HepG2 (cell line): Measurements from ENCODE around the gene PPP1R18. TPM values are rescaled to one million over a fixed set of nuclear protein-coding genes. Genes with fewer than 3 reads are reported as not detected.

Experiments used
- AGO1 ChIP-seq: fragments of 200-400 bp; formaldehyde crosslinking; IDR thresholded peaks from 2 replicates; pipeline ENCODE4 v1.6.1; 2017; ENCODE audit warnings: mild to moderate bottlenecking, low read depth, low read length, moderate library complexity; ENCODE audit not compliant: poor library complexity, severe bottlenecking
- ARID3A ChIP-seq: IDR thresholded peaks from 2 replicates; pipeline ENCODE4 v1.6.1; 2012; ENCODE audit warnings: low read depth, low read length, improper control_type of control experiment
- GABPB1 ChIP-seq: IDR thresholded peaks from 2 replicates; pipeline ENCODE4 v1.6.1; 2016; ENCODE audit warnings: mild to moderate bottlenecking, missing genetic modification reagents, moderate library complexity, missing compliant biosample characterization
- MIER2 ChIP-seq: IDR thresholded peaks from 2 replicates; pipeline ENCODE4 v1.6.1; 2016; ENCODE audit warnings: missing biosample characterization, missing genetic modification reagents
- NFYB ChIP-seq: sonication (generic); formaldehyde crosslinking; IDR thresholded peaks from 2 replicates; pipeline ENCODE4 v1.4.0; 2020; ENCODE audit warnings: missing genetic modification reagents
- NR2C2 ChIP-seq: sonication (generic); formaldehyde crosslinking; IDR thresholded peaks from 2 replicates; pipeline ENCODE4 v1.4.0; 2020; ENCODE audit warnings: missing genetic modification reagents, mild to moderate bottlenecking, moderate library complexity, borderline replicate concordance
- RARG ChIP-seq: sonication (generic); formaldehyde crosslinking; IDR thresholded peaks from 2 replicates; pipeline ENCODE4 v1.4.0; 2020; ENCODE audit warnings: low read depth, mild to moderate bottlenecking, missing genetic modification reagents
- SALL2 ChIP-seq: sonication (generic); formaldehyde crosslinking; IDR thresholded peaks from 2 replicates; pipeline ENCODE4 v1.8.1; 2023; ENCODE audit warnings: mild to moderate bottlenecking, missing genetic modification reagents, inconsistent platforms
- ZFP91 ChIP-seq: sonication (generic); formaldehyde crosslinking; IDR thresholded peaks from 2 replicates; pipeline ENCODE4 v1.9.0; 2022; ENCODE audit warnings: missing genetic modification reagents, mild to moderate bottlenecking, borderline replicate concordance
- ZNF251 ChIP-seq: sonication (generic); formaldehyde crosslinking; IDR thresholded peaks from 2 replicates; pipeline ENCODE4 v1.9.0; 2021; ENCODE audit warnings: mild to moderate bottlenecking, missing genetic modification reagents
- ZNF275 ChIP-seq: sonication (generic); formaldehyde crosslinking; IDR thresholded peaks from 2 replicates; pipeline ENCODE4 v1.8.0; 2022; ENCODE audit warnings: missing genetic modification reagents, mild to moderate bottlenecking, inconsistent platforms, borderline replicate concordance
- ZNF557 ChIP-seq: sonication (generic); formaldehyde crosslinking; IDR thresholded peaks from 2 replicates; pipeline ENCODE4 v1.4.0; 2020; ENCODE audit warnings: missing genetic modification reagents
- ZNF766 ChIP-seq: sonication (generic); formaldehyde crosslinking; IDR thresholded peaks from 2 replicates; pipeline ENCODE4 v1.5.0; 2020; ENCODE audit warnings: missing genetic modification reagents, borderline replicate concordance
- ZNF891 ChIP-seq: sonication (generic); formaldehyde crosslinking; IDR thresholded peaks from 2 replicates; pipeline ENCODE4 v1.5.0; 2020; ENCODE audit warnings: mild to moderate bottlenecking, missing genetic modification reagents
- ZSCAN12 ChIP-seq: sonication (generic); formaldehyde crosslinking; IDR thresholded peaks from 2 replicates; pipeline ENCODE4 v1.9.0; 2021; ENCODE audit warnings: mild to moderate bottlenecking, missing genetic modification reagents
- polyA plus RNA-seq, 8 experiments: library from polyadenylated mRNA; depleted of rRNA in 3 of 8; stranded (reverse) in 7 of 8; unstranded in 1 of 8; fragments of >200 nt; fragmentation: Illumina TruSeq in 4 of 8; extraction: Trizol in 4 of 8; gene quantifications; 2 replicates each; pipeline versions ENCODE4 v1.2.1 to v1.2.3, GENCODE V29; 2011 to 2016; ENCODE audit warnings: low read depth in 4 of 8, missing spikeins in 1 of 8, mixed read lengths in 1 of 8; ENCODE audit not compliant: insufficient read depth in 1 of 8
- total RNA-seq, 5 experiments: library from RNA; depleted of rRNA; stranded (reverse); fragments of >200 nt; fragmentation: Illumina TruSeq; extraction: Trizol; gene quantifications; 2 replicates each; pipeline ENCODE4 v1.2.3, GENCODE V29; 2016; ENCODE audit warnings: low read depth in 1 of 5
- TF ChIP-seq, protein P1 (sequence below): sonication (generic); formaldehyde crosslinking; IDR thresholded peaks from 2 replicates; pipeline ENCODE4 v1.5.1; 2020; ENCODE audit warnings: mild to moderate bottlenecking, missing genetic modification reagents
- TF ChIP-seq, protein P2 (sequence below): sonication (generic); formaldehyde crosslinking; IDR thresholded peaks from 2 replicates; pipeline ENCODE4 v1.4.0; 2020; ENCODE audit warnings: missing genetic modification reagents, borderline replicate concordance

PPP1R18 gene
- total and polyA plus RNA-seq, 2 of the 13 experiments (the other 11 are each of a cell fraction or from before 2014, with no cell fraction given) = 4.9 to 9.2 TPM

DNA sequence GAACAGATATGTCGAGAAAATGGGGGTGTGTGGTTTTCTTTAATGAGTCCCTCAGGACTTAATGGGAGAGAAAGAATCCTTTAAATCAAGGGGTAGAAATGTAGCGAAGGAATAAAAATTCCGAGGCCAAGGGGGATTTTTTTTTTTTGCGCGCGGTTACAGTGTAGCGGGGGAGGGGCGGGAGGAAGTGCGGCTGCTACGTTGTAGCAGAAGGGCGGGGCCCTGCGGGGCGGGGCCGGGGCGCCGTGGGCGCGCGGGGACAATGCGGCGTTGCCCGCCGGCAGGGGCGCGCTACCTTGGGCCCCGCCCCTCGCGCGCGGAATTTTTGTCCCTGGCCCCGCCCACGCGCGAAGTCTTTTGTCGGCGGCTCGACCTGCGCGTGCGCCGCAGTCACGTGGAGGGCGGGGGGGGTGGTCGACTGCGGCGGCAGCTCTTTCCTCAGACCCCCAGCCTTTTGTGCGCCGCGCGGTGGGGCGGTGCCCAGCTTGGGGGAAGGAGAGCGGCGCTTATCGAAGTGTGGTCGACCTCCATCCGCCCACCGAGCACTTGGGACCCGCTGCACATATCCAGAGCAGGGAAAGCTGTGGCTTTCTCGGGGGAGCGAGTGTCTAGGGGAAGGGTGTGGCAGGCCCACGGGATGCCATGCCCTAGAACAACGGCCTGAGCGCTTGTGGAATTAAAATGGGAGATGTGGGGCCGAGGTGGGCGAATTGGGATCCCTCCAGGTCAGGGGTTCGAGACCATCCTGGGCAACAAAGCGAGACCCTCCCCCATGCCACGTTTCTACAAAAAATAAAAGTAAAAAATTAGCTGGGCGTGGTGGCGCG lies 35.0 kb upstream of the PPP1R18 start (continued):
- TF ChIP-seq, protein P1, sequence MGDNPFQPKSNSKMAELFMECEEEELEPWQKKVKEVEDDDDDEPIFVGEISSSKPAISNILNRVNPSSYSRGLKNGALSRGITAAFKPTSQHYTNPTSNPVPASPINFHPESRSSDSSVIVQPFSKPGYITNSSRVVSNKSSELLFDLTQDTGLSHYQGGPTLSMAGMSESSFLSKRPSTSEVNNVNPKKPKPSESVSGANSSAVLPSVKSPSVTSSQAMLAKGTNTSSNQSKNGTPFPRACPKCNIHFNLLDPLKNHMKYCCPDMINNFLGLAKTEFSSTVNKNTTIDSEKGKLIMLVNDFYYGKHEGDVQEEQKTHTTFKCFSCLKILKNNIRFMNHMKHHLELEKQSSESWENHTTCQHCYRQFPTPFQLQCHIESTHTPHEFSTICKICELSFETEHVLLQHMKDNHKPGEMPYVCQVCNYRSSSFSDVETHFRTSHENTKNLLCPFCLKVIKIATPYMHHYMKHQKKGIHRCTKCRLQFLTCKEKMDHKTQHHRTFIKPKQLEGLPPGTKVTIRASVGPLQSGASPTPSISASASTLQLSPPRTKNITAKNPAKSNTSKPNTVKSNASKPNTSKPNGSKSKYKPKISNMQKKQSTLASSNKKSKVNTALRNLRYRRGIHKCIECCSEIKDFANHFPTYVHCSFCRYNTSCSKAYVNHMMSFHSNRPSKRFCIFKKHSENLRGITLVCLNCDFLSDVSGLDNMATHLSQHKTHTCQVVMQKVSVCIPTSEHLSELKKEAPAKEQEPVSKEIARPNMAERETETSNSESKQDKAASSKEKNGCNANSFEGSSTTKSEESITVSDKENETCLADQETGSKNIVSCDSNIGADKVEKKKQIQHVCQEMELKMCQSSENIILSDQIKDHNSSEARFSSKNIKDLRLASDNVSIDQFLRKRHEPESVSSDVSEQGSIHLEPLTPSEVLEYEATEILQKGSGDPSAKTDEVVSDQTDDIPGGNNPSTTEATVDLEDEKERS (CRISPR knock-in tag) = 0 out of 2 replicates have a peak, but pooled peaks have one; percentile 42
- TF ChIP-seq ZFP91 (CRISPR knock-in tag) = no peak; the same call in 1 of the 2 replicates
- TF ChIP-seq NR2C2 (CRISPR knock-in tag) = 0 out of 2 replicates have a peak, but pooled peaks have one; percentile 11
- no peak for TF ChIP-seq RARG
- TF ChIP-seq ZNF891 (CRISPR knock-in tag) = peak; percentile 25; the same call in 1 of the 2 replicates
- TF ChIP-seq GABPB1 = peak; percentile 74
- TF ChIP-seq ZNF275 (CRISPR knock-in tag) = 0 out of 2 replicates have a peak, but pooled peaks have one; percentile 58
- peak; percentile 10; the same call in 1 of the 2 replicates for TF ChIP-seq NFYB (CRISPR knock-in tag)
- 0 out of 2 replicates have a peak, but pooled peaks have one; percentile 21 for TF ChIP-seq MIER2 (CRISPR knock-in tag)
- TF ChIP-seq ZSCAN12 (CRISPR knock-in tag) = 0 out of 2 replicates have a peak, but pooled peaks have one; percentile 17
- TF ChIP-seq ZNF251 (CRISPR knock-in tag) = no peak
- peak; percentile 35; the same call in 1 of the 2 replicates for TF ChIP-seq ARID3A
- TF ChIP-seq SALL2 (CRISPR knock-in tag) = no peak; the same call in 1 of the 2 replicates
- no peak for TF ChIP-seq AGO1
- TF ChIP-seq ZNF557 = 0 out of 2 replicates have a peak, but pooled peaks have one; percentile 46
- no peak for TF ChIP-seq ZNF766 (CRISPR knock-in tag)
- TF ChIP-seq, protein P2, sequence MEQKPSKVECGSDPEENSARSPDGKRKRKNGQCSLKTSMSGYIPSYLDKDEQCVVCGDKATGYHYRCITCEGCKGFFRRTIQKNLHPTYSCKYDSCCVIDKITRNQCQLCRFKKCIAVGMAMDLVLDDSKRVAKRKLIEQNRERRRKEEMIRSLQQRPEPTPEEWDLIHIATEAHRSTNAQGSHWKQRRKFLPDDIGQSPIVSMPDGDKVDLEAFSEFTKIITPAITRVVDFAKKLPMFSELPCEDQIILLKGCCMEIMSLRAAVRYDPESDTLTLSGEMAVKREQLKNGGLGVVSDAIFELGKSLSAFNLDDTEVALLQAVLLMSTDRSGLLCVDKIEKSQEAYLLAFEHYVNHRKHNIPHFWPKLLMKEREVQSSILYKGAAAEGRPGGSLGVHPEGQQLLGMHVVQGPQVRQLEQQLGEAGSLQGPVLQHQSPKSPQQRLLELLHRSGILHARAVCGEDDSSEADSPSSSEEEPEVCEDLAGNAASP (CRISPR knock-in tag) = no peak
